Esophagus muscularis mucosa (tissue), 4 donors: ENCODE results near the gene TEAD3. TPM values are rescaled to one million over a fixed set of nuclear protein-coding genes. Genes with fewer than 3 reads are reported as not detected.
"Not testable (repeated sequence)": the region's sequence is repeated elsewhere in the genome, so short reads cannot be mapped to it uniquely, and the experiment has no call there.

Source experiments
- DNase-seq: peaks from one replicate; pipeline ENCODE4 v3.0.0-alpha.2; 2017; ENCODE audit errors: extremely low spot score
- H3K27ac ChIP-seq, 4 donors: fragments of 200-600 bp; sonication (generic); replicated peaks in 1 of 4; 1 replicate in 3 of 4; 2 replicates in 1 of 4; pipeline ENCODE4 v1.5.1; 2016 to 2019; ENCODE audit warnings: mild to moderate bottlenecking in 1 of 4
- H3K27me3 ChIP-seq, 4 donors: fragments of 200-600 bp; sonication (generic); one replicate each; pipeline versions ENCODE4 v1.5.1 to v1.6.0; 2016 to 2019
- H3K36me3 ChIP-seq, 4 donors: fragments of 200-600 bp; sonication (generic); one replicate each; pipeline ENCODE4 v1.5.1; 2016 to 2019
- H3K4me1 ChIP-seq, 4 donors: fragments of 200-600 bp; sonication (generic); one replicate each; pipeline ENCODE4 v1.5.1; 2016 to 2019
- H3K4me3 ChIP-seq, 4 donors: fragments of 200-600 bp; sonication (generic); 1 replicate in 2 of 4; 2 replicates in 2 of 4; pipeline ENCODE4 v1.5.1; 2016 to 2019; ENCODE audit warnings: mild to moderate bottlenecking in 4 of 4, moderate library complexity in 1 of 4
- H3K9me3 ChIP-seq, 4 donors: fragments of 200-600 bp; sonication (generic); 1 replicate in 3 of 4; 2 replicates in 1 of 4; pipeline ENCODE4 v1.5.1; 2016 to 2019
- EP300 ChIP-seq: sonication (generic); formaldehyde crosslinking; IDR thresholded peaks from one replicate; pipeline ENCODE4 v1.6.1; 2017; ENCODE audit warnings: antibody characterized with exemption
- POLR2A ChIP-seq: fragments of 450-650 bp; IDR thresholded peaks from one replicate; pipeline ENCODE4 v1.6.1; 2017; ENCODE audit warnings: antibody characterized with exemption, moderate library complexity, mild to moderate bottlenecking, low read depth
- POLR2AphosphoS5 ChIP-seq, 2 donors: sonication (generic); formaldehyde crosslinking; IDR thresholded peaks; one replicate each; pipeline ENCODE4 v1.6.1; 2017; ENCODE audit warnings: antibody characterized with exemption in 2 of 2
- WGBS: methylation state at CpG from one replicate; pipeline ENCODE4 v1.1.5; 2018; 5-methylcytosine and 5-hydroxymethylcytosine counted together
- intact Hi-C: fragments of 100-400 bp; cut with DNase I; formaldehyde crosslinking; loops from one replicate; pipeline ENCODE4 v1.15.1; 2023
- total RNA-seq, 4 donors: library from RNA; depleted of rRNA; stranded (reverse); fragments of >200 nt; gene quantifications; one replicate each; pipeline versions ENCODE4 v1.1.0 to v1.2.1, GENCODE V29; 2016
- TF ChIP-seq, protein P1 (sequence below), 3 experiments: fragments of 200-600 bp in 2 of 3; fragments of 450-650 bp in 1 of 3; sonication (generic) in 2 of 3; IDR thresholded peaks; one replicate each; pipeline ENCODE4 v1.5.1; 2017 to 2019; ENCODE audit warnings: antibody characterized with exemption in 3 of 3, mild to moderate bottlenecking in 2 of 3, moderate library complexity in 1 of 3

The TEAD3 gene
- total RNA-seq, 4 donors from 2014 or later: 71.4 to 123 (median 78.5) TPM

DNA sequence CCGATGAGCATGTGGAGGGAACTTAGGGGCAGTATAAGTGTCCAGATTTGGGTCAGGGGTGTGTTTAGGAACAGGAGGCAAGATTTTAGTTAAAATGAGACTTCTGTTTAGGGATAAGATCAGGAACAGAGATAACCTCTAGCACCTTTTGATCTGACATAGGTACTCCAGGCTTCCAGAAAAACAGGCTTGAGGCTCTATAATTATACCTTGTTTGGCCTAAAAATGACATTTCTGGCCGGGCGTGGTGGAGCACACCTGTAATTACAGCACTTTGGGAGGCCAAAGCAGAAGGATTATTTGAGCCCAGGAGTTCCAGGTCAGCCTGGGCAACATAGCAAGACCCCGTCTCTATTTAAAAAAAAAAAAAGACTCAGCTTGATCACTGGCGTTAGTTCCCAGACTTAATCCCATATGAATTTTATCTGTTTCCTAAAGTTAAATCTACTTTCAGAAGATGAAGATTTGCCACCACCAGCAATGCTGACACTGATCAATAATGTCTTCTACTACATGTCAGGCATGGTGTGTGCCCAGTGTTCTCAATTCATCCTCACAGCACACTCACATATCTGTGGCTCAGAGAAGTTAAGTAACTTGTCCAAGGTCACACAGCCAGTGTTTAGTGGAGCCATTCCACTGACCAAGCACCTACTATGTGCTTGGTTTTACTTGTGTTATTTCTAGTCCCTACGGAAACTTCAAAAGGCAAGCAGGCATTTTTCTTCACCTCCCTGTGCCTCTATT lies 21.9 kb upstream of the TEAD3 start:
- intact Hi-C loops: no loop called here
- TF ChIP-seq, protein P1, sequence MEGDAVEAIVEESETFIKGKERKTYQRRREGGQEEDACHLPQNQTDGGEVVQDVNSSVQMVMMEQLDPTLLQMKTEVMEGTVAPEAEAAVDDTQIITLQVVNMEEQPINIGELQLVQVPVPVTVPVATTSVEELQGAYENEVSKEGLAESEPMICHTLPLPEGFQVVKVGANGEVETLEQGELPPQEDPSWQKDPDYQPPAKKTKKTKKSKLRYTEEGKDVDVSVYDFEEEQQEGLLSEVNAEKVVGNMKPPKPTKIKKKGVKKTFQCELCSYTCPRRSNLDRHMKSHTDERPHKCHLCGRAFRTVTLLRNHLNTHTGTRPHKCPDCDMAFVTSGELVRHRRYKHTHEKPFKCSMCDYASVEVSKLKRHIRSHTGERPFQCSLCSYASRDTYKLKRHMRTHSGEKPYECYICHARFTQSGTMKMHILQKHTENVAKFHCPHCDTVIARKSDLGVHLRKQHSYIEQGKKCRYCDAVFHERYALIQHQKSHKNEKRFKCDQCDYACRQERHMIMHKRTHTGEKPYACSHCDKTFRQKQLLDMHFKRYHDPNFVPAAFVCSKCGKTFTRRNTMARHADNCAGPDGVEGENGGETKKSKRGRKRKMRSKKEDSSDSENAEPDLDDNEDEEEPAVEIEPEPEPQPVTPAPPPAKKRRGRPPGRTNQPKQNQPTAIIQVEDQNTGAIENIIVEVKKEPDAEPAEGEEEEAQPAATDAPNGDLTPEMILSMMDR (IDR thresholded peaks at IDR 0.05): no peak
- TF ChIP-seq POLR2A (no peak), EP300 (no peak), POLR2AphosphoS5 (IDR thresholded peaks at IDR 0.05) (no peak)
- Histone ChIP-seq H3K27me3 (no peaks in the 10 kb centered on the region), H3K27ac (no peak overlapping the region), H3K36me3 (no peaks in the 10 kb centered on the region), H3K4me1 (peaks cover 0 to 10% (median 6%) of the 10 kb centered on the region in 4 donors), H3K4me3 (no peak overlapping the region), H3K9me3 (no peaks in the 10 kb centered on the region)
- WGBS: 97% methylated on average over 6 of the region's 6 CpGs
- no peak for DNase-seq

GRCh38 chr6:35517978-35518377 lies 21.1 kb upstream of the TEAD3 start:
- H3K27me3 ChIP-seq, H3K4me1 ChIP-seq, intact Hi-C loops, DNase-seq, H3K4me3 ChIP-seq, H3K36me3 ChIP-seq, H3K9me3 ChIP-seq, H3K27ac ChIP-seq: not testable (repeated sequence)
- 93% methylated on average over 7 of the region's 7 CpGs for WGBS

GRCh38 chr6:35516712-35517111 lies 19.8 kb upstream of the TEAD3 start:
- Histone ChIP-seq H3K4me3 (no peak overlapping the region), H3K9me3 (no peaks in the 10 kb centered on the region), H3K4me1 (peaks cover 4 to 7% (median 5%) of the 10 kb centered on the region in 4 donors), H3K27ac (no peak overlapping the region), H3K27me3 (peaks cover 0 to 18% (median 5%) of the 10 kb centered on the region in 4 donors), H3K36me3 (no peaks in the 10 kb centered on the region)
- no peak for DNase-seq
- TF ChIP-seq EP300 (no peak), POLR2AphosphoS5 (IDR thresholded peaks at IDR 0.05) (no peak), POLR2A (no peak)
- TF ChIP-seq, protein P1 (IDR thresholded peaks at IDR 0.05): no peak
- intact Hi-C loops: no loop called here
- WGBS: 74% methylated on average over 6 of the region's 6 CpGs

DNA sequence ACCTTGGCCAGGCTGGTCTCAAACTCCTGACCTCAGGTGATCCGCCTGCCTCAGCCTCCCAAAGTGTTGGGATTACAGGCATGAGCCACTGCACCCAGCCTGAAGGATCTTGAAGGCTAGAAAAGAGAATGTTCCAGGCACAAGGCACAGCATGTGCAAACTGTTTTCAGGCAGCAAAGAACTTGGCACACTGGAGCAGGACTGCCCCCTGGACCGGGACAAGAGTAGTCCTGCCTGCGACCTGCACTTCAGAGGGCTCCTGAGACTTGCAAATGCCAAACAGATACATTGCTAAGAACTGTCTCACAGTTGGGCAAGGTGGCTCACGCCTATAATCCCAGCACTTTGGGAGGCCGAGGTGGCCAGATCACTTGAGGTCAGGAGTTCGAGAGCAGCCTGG lies 19.1 kb upstream of the TEAD3 start:
- intact Hi-C loops, H3K36me3 ChIP-seq, H3K27ac ChIP-seq, DNase-seq, H3K4me3 ChIP-seq, H3K9me3 ChIP-seq: not testable (repeated sequence)
- Histone ChIP-seq H3K27me3 (peaks cover 0 to 26% (median 12%) of the 10 kb centered on the region in 4 donors), H3K4me1 (peaks cover 6 to 12% (median 10%) of the 10 kb centered on the region in 4 donors)
- 88% methylated on average over 5 of the region's 6 CpGs for WGBS

- DNase-seq: no peak
- TF ChIP-seq EP300 (no peak), POLR2A (no peak), POLR2AphosphoS5 (IDR thresholded peaks at IDR 0.05) (no peak)
- no peak overlapping the region for H3K4me3 ChIP-seq
- intact Hi-C loops: no loop called here
- WGBS: 96% methylated on average over 3 of the region's 4 CpGs
- H3K36me3 ChIP-seq: no peaks in the 10 kb centered on the region
- H3K27me3 ChIP-seq: peaks cover 0 to 39% (median 12%) of the 10 kb centered on the region in 4 donors
- no peaks in the 10 kb centered on the region for H3K9me3 ChIP-seq
- H3K4me1 ChIP-seq: peaks cover 6 to 12% (median 10%) of the 10 kb centered on the region in 4 donors
- no peak overlapping the region for H3K27ac ChIP-seq
Observed at GRCh38 chr6:35514587-35514986, 17.7 kb upstream of the TEAD3 start.

- no peak for DNase-seq
- TF ChIP-seq POLR2A: no peak
- no peak for TF ChIP-seq EP300
- TF ChIP-seq, protein P1 (IDR thresholded peaks at IDR 0.05): no peak
- TF ChIP-seq POLR2AphosphoS5 (IDR thresholded peaks at IDR 0.05): no peak
- WGBS: 90% methylated on average over 6 of the region's 10 CpGs
- intact Hi-C loops: no loop called here
- Histone ChIP-seq H3K36me3 (no peaks in the 10 kb centered on the region), H3K27me3 (peaks cover 0 to 56% (median 12%) of the 10 kb centered on the region in 4 donors), H3K9me3 (no peaks in the 10 kb centered on the region), H3K27ac (no peak within 1 kb of the TSS), H3K4me1 (peaks cover 6 to 12% (median 10%) of the 10 kb centered on the region in 4 donors), H3K4me3 (peak within 1 kb of the TSS; percentile 3 to 37 (median 28))
Observed at GRCh38 chr6:35512740-35513139, 15.9 kb upstream of the TEAD3 start, which contains the start of gene TULP1. TULP1 (minus strand) TSS chr6:35512896; CDS start chr6:35512858, 38 bp downstream.
